Spleen (tissue), 11 donors: Measurements from ENCODE around the gene FOXP1. TPM values are rescaled to one million over a fixed set of nuclear protein-coding genes. Genes with fewer than 3 reads are reported as not detected.
A peak's percentile ranks its signal among the peaks of the same experiment; 100 is the strongest.

Experiments
- DNase-seq: peaks from one replicate; pipeline ENCODE4 v3.0.0-alpha.2; 2020
- H3K27ac ChIP-seq, 8 donors: fragments of 200-600 bp; sonication (generic) in 7 of 8; 1 replicate in 4 of 8; 2 replicates in 4 of 8; pipeline versions ENCODE4 v1.5.0 to v1.8.0; 2016 to 2021; ENCODE audit warnings: inconsistent platforms in 4 of 8, mild to moderate bottlenecking in 4 of 8, moderate library complexity in 1 of 8
- H3K27me3 ChIP-seq, 7 donors: fragments of 200-600 bp; sonication (generic) in 6 of 7; replicated peaks in 1 of 7; 1 replicate in 4 of 7; 2 replicates in 3 of 7; pipeline versions ENCODE4 v1.5.0 to v1.8.0; 2016 to 2021; ENCODE audit warnings: inconsistent platforms in 3 of 7, mild to moderate bottlenecking in 1 of 7
- H3K36me3 ChIP-seq, 6 donors: fragments of 200-600 bp; sonication (generic) in 5 of 6; 1 replicate in 4 of 6; 2 replicates in 2 of 6; pipeline versions ENCODE4 v1.5.0 to v1.8.0; 2016 to 2021; ENCODE audit warnings: inconsistent platforms in 2 of 6
- H3K4me1 ChIP-seq, 6 donors: fragments of 200-600 bp; sonication (generic) in 5 of 6; 1 replicate in 3 of 6; 2 replicates in 3 of 6; pipeline versions ENCODE4 v1.5.0 to v1.8.0; 2016 to 2021; ENCODE audit warnings: inconsistent platforms in 3 of 6
- H3K4me3 ChIP-seq, 8 donors: fragments of 200-600 bp; sonication (generic) in 7 of 8; 1 replicate in 4 of 8; 2 replicates in 4 of 8; pipeline versions ENCODE4 v1.5.0 to v1.8.0; 2016 to 2021; ENCODE audit warnings: inconsistent platforms in 4 of 8, mild to moderate bottlenecking in 4 of 8, moderate library complexity in 2 of 8
- H3K9me3 ChIP-seq, 8 donors: fragments of 200-600 bp; sonication (generic) in 7 of 8; 1 replicate in 4 of 8; 2 replicates in 4 of 8; pipeline versions ENCODE4 v1.5.0 to v1.8.0; 2016 to 2021; ENCODE audit warnings: inconsistent platforms in 4 of 8
- CTCF ChIP-seq, 11 experiments: fragments of 200-600 bp in 7 of 11; fragments of 450-650 bp in 4 of 11; sonication (generic) in 4 of 11; IDR thresholded peaks in 8 of 11; conservative IDR thresholded peaks in 3 of 11; 1 replicate in 7 of 11; 2 replicates in 4 of 11; pipeline versions ENCODE4 v1.4.0 to v1.8.0; 2016 to 2021; ENCODE audit warnings: antibody characterized with exemption in 11 of 11, inconsistent platforms in 4 of 11, mild to moderate bottlenecking in 1 of 11
- POLR2A ChIP-seq, 3 donors: fragments of 450-650 bp; IDR thresholded peaks; one replicate each; pipeline ENCODE4 v1.5.1; 2017; ENCODE audit warnings: antibody characterized with exemption in 3 of 3, mild to moderate bottlenecking in 1 of 3
- POLR2AphosphoS5 ChIP-seq, 3 donors: sonication (generic); formaldehyde crosslinking; IDR thresholded peaks; one replicate each; pipeline ENCODE4 v1.5.1; 2017; ENCODE audit warnings: antibody characterized with exemption in 3 of 3
- WGBS, 5 donors: extraction: QIAGEN DNeasy Blood & Tissue Kit in 3 of 5; methylation state at CpG; one replicate each; pipeline versions ENCODE4 v1.1.5 to v1.1.7; 2013 to 2018; 5-methylcytosine and 5-hydroxymethylcytosine counted together
- intact Hi-C: fragments of 100-400 bp; cut with DNase I; formaldehyde crosslinking; loops from one replicate; pipeline ENCODE4 v1.15.0; 2023; ENCODE audit warnings: low total_unique reads
- polyA plus RNA-seq, 3 donors: library from polyadenylated mRNA; stranded (reverse); fragments of 200-250 nt; gene quantifications; one replicate each; pipeline ENCODE4 v1.2.1, GENCODE V29; 2013
- total RNA-seq, 7 donors: library from RNA; depleted of rRNA in 3 of 7; stranded (reverse); fragments of >200 nt in 3 of 7; fragmentation: NEBNext Ultra II Directional in 4 of 7; extraction: Animal tissue kit (Norgen Biotek cat#: 25700) in 4 of 7; gene quantifications; one replicate each; pipeline versions ENCODE4 v1.1.0 to v1.2.1, GENCODE V29; 2016 to 2021
- donor health status: healthy with polysubstance abuse.
- donor health status: DM: no; HTN: no; CAD: no; lungs with moderate emphysema.
- donor health status: DM: no; HTN: no; CAD: no.
- donor health status: Bipolar disorder and iron deficiency.
- donor health status: healthy.
- donor health status: DM: no; HTN: no; CAD: no.
- donor health status: DM: yes; HTN: yes; CAD: no.

The FOXP1 gene
- total and polyA plus RNA-seq, 10 donors: 11.1 to 202 (median 153) TPM

GRCh38 chr3:70990723-70991122 lies 592.8 kb downstream of the FOXP1 start:
- 68 to 91% (median 78%) methylated on average over 5 of the region's 5 CpGs for WGBS, 5 donors
- H3K9me3 ChIP-seq: no peaks in the 10 kb centered on the region
- peaks cover 12 to 46% (median 24%) of the 10 kb centered on the region in 6 donors for H3K4me1 ChIP-seq
- H3K36me3 ChIP-seq: peaks cover 0 to 70% (median 41%) of the 10 kb centered on the region in 6 donors
- TF ChIP-seq POLR2A (IDR thresholded peaks at IDR 0.05) (no peak), CTCF (IDR thresholded peaks at IDR 0.05 in 8 of 11, conservative IDR thresholded peaks at IDR 0.05 in 3 of 11) (no peak), POLR2AphosphoS5 (IDR thresholded peaks at IDR 0.05) (no peak)
- intact Hi-C loops: no loop called here
- peak overlapping the region in 6 of 8 donors; percentile 39 to 71 (median 62) for H3K27ac ChIP-seq
- no peak for DNase-seq
- H3K27me3 ChIP-seq: no peaks in the 10 kb centered on the region
- H3K4me3 ChIP-seq: no peak overlapping the region

GRCh38 chr3:70990185-70990584 lies 593.3 kb downstream of the FOXP1 start:
- no peaks in the 10 kb centered on the region for H3K27me3 ChIP-seq
- no peak for DNase-seq
- peak overlapping the region; percentile 6 to 71 (median 58) for H3K27ac ChIP-seq
- WGBS, 5 donors: 73 to 79% (median 75%) methylated on average over 2 of the region's 2 CpGs
- H3K36me3 ChIP-seq: peaks cover 0 to 70% (median 44%) of the 10 kb centered on the region in 6 donors
- no peaks in the 10 kb centered on the region for H3K9me3 ChIP-seq
- intact Hi-C loops: no loop called here
- TF ChIP-seq POLR2A (IDR thresholded peaks at IDR 0.05) (no peak), CTCF (IDR thresholded peaks at IDR 0.05 in 8 of 11, conservative IDR thresholded peaks at IDR 0.05 in 3 of 11) (no peak), POLR2AphosphoS5 (IDR thresholded peaks at IDR 0.05) (no peak)
- H3K4me1 ChIP-seq: peaks cover 12 to 46% (median 24%) of the 10 kb centered on the region in 6 donors
- H3K4me3 ChIP-seq: no peak overlapping the region

- Histone ChIP-seq H3K4me1 (peaks cover 12 to 53% (median 24%) of the 10 kb centered on the region in 6 donors), H3K27me3 (no peaks in the 10 kb centered on the region), H3K27ac (peak overlapping the region; percentile 6 to 71 (median 58)), H3K36me3 (peaks cover 0 to 71% (median 52%) of the 10 kb centered on the region in 6 donors), H3K9me3 (no peaks in the 10 kb centered on the region), H3K4me3 (no peak overlapping the region)
- TF ChIP-seq POLR2A (IDR thresholded peaks at IDR 0.05) (no peak), CTCF (IDR thresholded peaks at IDR 0.05 in 8 of 11, conservative IDR thresholded peaks at IDR 0.05 in 3 of 11) (no peak), POLR2AphosphoS5 (IDR thresholded peaks at IDR 0.05) (no peak)
- no peak for DNase-seq
- intact Hi-C loops: no loop called here
- 54 to 67% (median 63%) methylated on average over 3 of the region's 3 CpGs for WGBS, 5 donors
These were observed 594.4 kb downstream of the FOXP1 start for GRCh38 chr3:70989174-70989573.

- no peaks in the 10 kb centered on the region for H3K27me3 ChIP-seq
- peak overlapping the region in 4 of 8 donors; percentile 41 to 65 (median 62) for H3K27ac ChIP-seq
- TF ChIP-seq POLR2A (IDR thresholded peaks at IDR 0.05) (no peak), CTCF (IDR thresholded peaks at IDR 0.05 in 8 of 11, conservative IDR thresholded peaks at IDR 0.05 in 3 of 11) (no peak), POLR2AphosphoS5 (IDR thresholded peaks at IDR 0.05) (no peak)
- WGBS, 5 donors: 61 to 94% (median 84%) methylated on average over 4 of the region's 4 CpGs
- H3K9me3 ChIP-seq: no peaks in the 10 kb centered on the region
- no peak overlapping the region for H3K4me3 ChIP-seq
- DNase-seq: no peak
- peaks cover 12 to 61% (median 27%) of the 10 kb centered on the region in 6 donors for H3K4me1 ChIP-seq
- peaks cover 0 to 73% (median 49%) of the 10 kb centered on the region in 6 donors for H3K36me3 ChIP-seq
- intact Hi-C loops: no loop called here
These were observed 595.4 kb downstream of the FOXP1 start for GRCh38 chr3:70988111-70988510.
